Neural cell (in vitro differentiated cells): ENCODE results near the gene LHPP. TPM values are rescaled to one million over a fixed set of nuclear protein-coding genes. Genes with fewer than 3 reads are reported as not detected.

Experiments
- H2AFZ ChIP-seq: fragments of 200-600, 300-800 bp; sonication (generic), shearing (Covaris generic); 2 replicates; pipeline ENCODE4 v1.6.0; 2014; ENCODE audit warnings: low read depth, mild to moderate bottlenecking, antibody characterized with exemption, low read length, moderate library complexity
- H3F3A ChIP-seq: fragments of 200-600 bp; shearing (Covaris generic); 2 replicates; pipeline ENCODE4 v1.6.1; 2016; ENCODE audit warnings: mild to moderate bottlenecking, moderate library complexity, mixed read lengths, antibody characterized with exemption, low read length; ENCODE audit not compliant: insufficient read depth, poor library complexity, severe bottlenecking
- H3K27ac ChIP-seq: fragments of 200-600, 300-800 bp; sonication (generic), shearing (Covaris generic); 2 replicates; pipeline ENCODE4 v1.5.1; 2014; ENCODE audit warnings: mild to moderate bottlenecking, low read length, moderate library complexity
- H3K27me3 ChIP-seq: fragments of 300-800, 200-600 bp; sonication (generic), shearing (Covaris generic); 2 replicates; pipeline ENCODE4 v1.6.0; 2014; ENCODE audit warnings: mild to moderate bottlenecking, low read depth, low read length, moderate library complexity; ENCODE audit not compliant: insufficient read depth
- H3K36me3 ChIP-seq: fragments of 300-800, 200-600 bp; sonication (generic), shearing (Covaris generic); 2 replicates; pipeline ENCODE4 v1.5.1; 2014; ENCODE audit warnings: mild to moderate bottlenecking, antibody characterized with exemption, low read length, moderate library complexity; ENCODE audit not compliant: insufficient read depth
- H3K4me2 ChIP-seq: fragments of 300-800, 200-600 bp; sonication (generic), shearing (Covaris generic); 2 replicates; pipeline ENCODE4 v1.6.0; 2014; ENCODE audit warnings: mild to moderate bottlenecking, low read length
- H3K4me3 ChIP-seq: fragments of 300-800, 200-600 bp; sonication (generic), shearing (Covaris generic); 2 replicates; pipeline ENCODE4 v1.5.1; 2014; ENCODE audit warnings: mild to moderate bottlenecking, low read length, moderate library complexity
- H3K79me2 ChIP-seq: fragments of 200-600 bp; shearing (Covaris generic); replicated peaks from 2 replicates; pipeline ENCODE4 v1.6.0; 2014; ENCODE audit warnings: mild to moderate bottlenecking, low read length, moderate library complexity; ENCODE audit not compliant: insufficient read depth
- H3K9ac ChIP-seq: fragments of 300-800, 200-600 bp; sonication (generic), shearing (Covaris generic); 2 replicates; pipeline ENCODE4 v1.6.1; 2016; ENCODE audit warnings: mild to moderate bottlenecking, low read length, mixed read lengths
- H3K9me2 ChIP-seq: fragments of 200-600 bp; shearing (Covaris generic); 2 replicates; pipeline ENCODE4 v1.6.1; 2016; ENCODE audit warnings: mild to moderate bottlenecking, low read length, mixed read lengths; ENCODE audit not compliant: insufficient read depth
- H3K9me3 ChIP-seq: fragments of 200-600, 300-800 bp; sonication (generic), shearing (Covaris generic); 2 replicates; pipeline ENCODE4 v1.6.1; 2016; ENCODE audit warnings: mild to moderate bottlenecking, mixed run types, low read length, moderate library complexity, mixed read lengths
- H4K20me1 ChIP-seq: fragments of 200-600 bp; shearing (Covaris generic); 2 replicates; pipeline ENCODE4 v1.6.1; 2016; ENCODE audit warnings: mild to moderate bottlenecking, mixed run types; ENCODE audit not compliant: insufficient read depth
- EZH2 ChIP-seq: fragments of 200-600, 300-800 bp; shearing (Covaris generic), sonication (generic); IDR thresholded peaks from 2 replicates; pipeline ENCODE4 v1.6.1; 2014; ENCODE audit warnings: antibody characterized with exemption, low read length, borderline replicate concordance, mild to moderate bottlenecking; ENCODE audit not compliant: insufficient read depth, poor library complexity, severe bottlenecking
- REST ChIP-seq: IDR thresholded peaks from 2 replicates; pipeline ENCODE4 v1.6.1; 2012; ENCODE audit warnings: borderline replicate concordance
- polyA plus RNA-seq: library from polyadenylated mRNA; depleted of rRNA; stranded (reverse); fragments of >200 nt; gene quantifications from 2 replicates; pipeline ENCODE4 v1.2.3, GENCODE V29; 2014

The LHPP gene
- polyA plus RNA-seq, 1 donor from 2014 or later, result 16.0 TPM

DNA sequence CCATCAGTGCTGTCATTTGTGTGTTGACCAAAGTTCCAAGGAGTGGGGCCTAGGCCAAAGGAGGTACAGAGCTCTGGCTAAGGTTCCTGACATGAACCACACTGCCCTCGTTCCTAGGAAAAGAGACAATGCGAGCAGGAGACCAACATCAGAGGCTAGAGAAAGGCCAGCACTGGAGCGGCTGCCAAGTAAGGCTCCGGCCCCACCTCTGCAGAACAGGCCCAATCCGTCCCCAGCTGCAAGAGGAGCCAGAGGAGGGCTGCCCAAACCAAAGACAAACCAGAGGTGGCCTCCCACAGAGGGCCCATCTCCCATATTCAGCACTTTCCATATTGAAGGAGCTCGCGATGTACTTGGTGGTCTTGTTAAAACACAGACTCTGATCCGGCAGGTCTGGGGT lies 201.6 kb downstream of the LHPP start:
- peaks cover 6% of the 10 kb centered on the region for H3K36me3 ChIP-seq
- H3K27me3 ChIP-seq, result no peaks in the 10 kb centered on the region
- no peak for TF ChIP-seq REST
- TF ChIP-seq EZH2, result no peak
- no peaks in the 10 kb centered on the region for H4K20me1 ChIP-seq
- no peak overlapping the region for H3K4me2 ChIP-seq
- no peaks in the 10 kb centered on the region for H3F3A ChIP-seq
- H3K9me2 ChIP-seq, result no peaks in the 10 kb centered on the region
- H3K9ac ChIP-seq, result no peak overlapping the region
- no peak overlapping the region for H3K27ac ChIP-seq
- no peak overlapping the region for H3K4me3 ChIP-seq
- no peak overlapping the region for H2AFZ ChIP-seq
- no peaks in the 10 kb centered on the region for H3K79me2 ChIP-seq
- H3K9me3 ChIP-seq, result no peaks in the 10 kb centered on the region

Other genes starting within 250 kb of the LHPP start
- gene OAT, start 42.9 kb upstream of the LHPP start, polyA plus RNA-seq, result 129 and 132 TPM in 2 replicates
- 0.16 and 0.19 TPM in 2 replicates for gene NKX1-2, start 11.8 kb upstream of the LHPP start, polyA plus RNA-seq